Left ventricle myocardium superior (tissue), 1 donor: ENCODE measurements around the gene LRRC2. TPM values are rescaled to one million over a fixed set of nuclear protein-coding genes. Genes with fewer than 3 reads are reported as not detected.
"Not testable (repeated sequence)": the region's sequence is repeated elsewhere in the genome, so short reads cannot be mapped to it uniquely, and the experiment has no call there.

Experiments used
- ATAC-seq: fragments of 200-7000 bp; cut with Tn5 transposase; one replicate; pipeline ENCODE4 v1.9.1; 2020; ENCODE audit warnings: mild to moderate bottlenecking, moderate library complexity
- DNase-seq: peaks from one replicate; pipeline ENCODE4 v3.0.0-alpha.2; 2020
- intact Hi-C: fragments of 100-400 bp; cut with micrococcal nuclease; formaldehyde crosslinking; loops from one replicate; pipeline ENCODE4 v1.11.0; 2022
- long read RNA-seq: library from polyadenylated mRNA; unstranded; transcript quantifications from one replicate; pipeline ENCODE4 v2.0.0, GENCODE V29; 2021
- total RNA-seq: library from RNA; stranded (reverse); fragmentation: NEBNext Ultra II Directional; extraction: Animal tissue kit (Norgen Biotek cat#: 25700); gene quantifications from one replicate; pipeline ENCODE4 v1.2.1, GENCODE V29; 2021
- donor health status: DM: no; HTN: yes; CAD: no; lungs with severe emphysema.

LRRC2 gene
- 122 TPM for total RNA-seq
- long read RNA-seq, full-length matches to known transcripts = 185 of 234 reads
- long read RNA-seq, partial matches to known transcripts = 11 of 234 reads
- long read RNA-seq, other reads (novel, unspliced or antisense) = 38 of 234 reads

GRCh38 chr3:46566040-46566641 lies at the start of gene LRRC2:
TSS of gene LRRC2 (minus strand) at chr3:46566302. CDS start at chr3:46551591, 14,711 bp downstream.
- DNase-seq = peak; percentile 86
- peak; percentile 68 for ATAC-seq
- intact Hi-C loops = no loop called here

- intact Hi-C loops = no loop called here
- no peak for ATAC-seq
- DNase-seq = no peak
Measured at GRCh38 chr3:46615050-46615775, 49.1 kb upstream of the LRRC2 start.

GRCh38 chr3:46614431-46614830 lies 48.3 kb upstream of the LRRC2 start:
- DNase-seq (no peak), ATAC-seq (no peak)
- intact Hi-C loops = no loop called here

- DNase-seq (no peak), ATAC-seq (no peak)
- intact Hi-C loops = no loop called here
Measured at GRCh38 chr3:46613313-46614005, 47.4 kb upstream of the LRRC2 start.

GRCh38 chr3:46612324-46612723 lies 46.2 kb upstream of the LRRC2 start, which contains the start of gene FAM240A:
TSS of gene FAM240A (plus strand) at chr3:46612525. CDS start at chr3:46612684, 159 bp downstream.
- intact Hi-C loops = no loop called here
- peak; percentile 40 for DNase-seq
- peak; percentile 89 for ATAC-seq

- intact Hi-C loops = no loop called here
- no peak for DNase-seq
Measured at GRCh38 chr3:46609944-46610722, 44.0 kb upstream of the LRRC2 start.

GRCh38 chr3:46609212-46609721 lies 43.2 kb upstream of the LRRC2 start:
- no peak for ATAC-seq

More at GRCh38 chr3:46609944-46610722, 44.0 kb upstream of the LRRC2 start:
- no peak for ATAC-seq

GRCh38 chr3:46607603-46608028 lies 41.5 kb upstream of the LRRC2 start:
- DNase-seq = no peak
- ATAC-seq = no peak
- intact Hi-C loops = no loop called here

More at GRCh38 chr3:46609212-46609721, 43.2 kb upstream of the LRRC2 start:
- no peak for DNase-seq
- intact Hi-C loops = no loop called here

GRCh38 chr3:46604127-46604526 lies 38.0 kb upstream of the LRRC2 start:
- ATAC-seq (no peak), DNase-seq (no peak)
- intact Hi-C loops = no loop called here

GRCh38 chr3:46603446-46604046 lies 37.4 kb upstream of the LRRC2 start:
- DNase-seq = no peak
- intact Hi-C loops = no loop called here
- ATAC-seq = no peak

- intact Hi-C loops = no loop called here
- DNase-seq (no peak), ATAC-seq (no peak)
Measured at GRCh38 chr3:46599590-46599989, 33.5 kb upstream of the LRRC2 start.

- ATAC-seq = no peak
- intact Hi-C loops = no loop called here
- DNase-seq = no peak
Measured at GRCh38 chr3:46595819-46596314, 29.8 kb upstream of the LRRC2 start.

GRCh38 chr3:46594723-46595122 lies 28.6 kb upstream of the LRRC2 start:
- ATAC-seq (no peak), DNase-seq (no peak)
- intact Hi-C loops = no loop called here

GRCh38 chr3:46593979-46594378 lies 27.9 kb upstream of the LRRC2 start:
- DNase-seq = no peak
- no peak for ATAC-seq
- intact Hi-C loops = no loop called here

GRCh38 chr3:46593274-46593862 lies 27.3 kb upstream of the LRRC2 start:
- intact Hi-C loops = no loop called here
- ATAC-seq = no peak

GRCh38 chr3:46587268-46587667 lies 21.2 kb upstream of the LRRC2 start:
- intact Hi-C loops, DNase-seq, ATAC-seq: not testable (repeated sequence)

More at GRCh38 chr3:46593274-46593862, 27.3 kb upstream of the LRRC2 start:
- no peak for DNase-seq

GRCh38 chr3:46586738-46587246 lies 20.7 kb upstream of the LRRC2 start:
- intact Hi-C loops = no loop called here
- ATAC-seq (no peak), DNase-seq (no peak)
